ENCODE results near the gene NUBP2. TPM values are rescaled to one million over a fixed set of nuclear protein-coding genes. Genes with fewer than 3 reads are reported as not detected.

Gene NUBP2
- total RNA-seq, 1 experiment from 2014 or later: 65.3 TPM

GRCh38 chr16:1788095-1788707, 5.4 kb downstream of the NUBP2 start:
- DNase-seq: no peak
- Histone ChIP-seq H3K27me3 (replicated peaks; ENCODE audit: control insufficient read depth, insufficient read depth, low read length) (no peaks in the 10 kb centered on the region), H3K4me1 (no peaks in the 10 kb centered on the region), H3K36me3 (ENCODE audit: control insufficient read depth, insufficient read depth, low read length) (peaks cover 2% of the 10 kb centered on the region; the same call in 1 of the 2 replicates), H3K9me3 (no peaks in the 10 kb centered on the region), H3K4me3 (ENCODE audit: low read depth, low read length) (no peak overlapping the region)
- POLR2A ChIA-PET: no interaction called here
- Mint-ChIP-seq H3K9me3 (ENCODE audit: unreplicated experiment) (no peaks in the 10 kb centered on the region), H3K36me3 (ENCODE audit: insufficient read depth, unreplicated experiment) (peaks cover 25% of the 10 kb centered on the region), H3K4me3 (ENCODE audit: unreplicated experiment) (no peak overlapping the region), H3K4me1 (ENCODE audit: low read depth, unreplicated experiment) (no peaks in the 10 kb centered on the region), H3K27ac (ENCODE audit: unreplicated experiment) (no peak overlapping the region), H3K27me3 (ENCODE audit: insufficient read depth, unreplicated experiment) (no peaks in the 10 kb centered on the region)
- BruUV-seq (replicated peaks): no TSS peak
- TF ChIP-seq, protein P1, sequence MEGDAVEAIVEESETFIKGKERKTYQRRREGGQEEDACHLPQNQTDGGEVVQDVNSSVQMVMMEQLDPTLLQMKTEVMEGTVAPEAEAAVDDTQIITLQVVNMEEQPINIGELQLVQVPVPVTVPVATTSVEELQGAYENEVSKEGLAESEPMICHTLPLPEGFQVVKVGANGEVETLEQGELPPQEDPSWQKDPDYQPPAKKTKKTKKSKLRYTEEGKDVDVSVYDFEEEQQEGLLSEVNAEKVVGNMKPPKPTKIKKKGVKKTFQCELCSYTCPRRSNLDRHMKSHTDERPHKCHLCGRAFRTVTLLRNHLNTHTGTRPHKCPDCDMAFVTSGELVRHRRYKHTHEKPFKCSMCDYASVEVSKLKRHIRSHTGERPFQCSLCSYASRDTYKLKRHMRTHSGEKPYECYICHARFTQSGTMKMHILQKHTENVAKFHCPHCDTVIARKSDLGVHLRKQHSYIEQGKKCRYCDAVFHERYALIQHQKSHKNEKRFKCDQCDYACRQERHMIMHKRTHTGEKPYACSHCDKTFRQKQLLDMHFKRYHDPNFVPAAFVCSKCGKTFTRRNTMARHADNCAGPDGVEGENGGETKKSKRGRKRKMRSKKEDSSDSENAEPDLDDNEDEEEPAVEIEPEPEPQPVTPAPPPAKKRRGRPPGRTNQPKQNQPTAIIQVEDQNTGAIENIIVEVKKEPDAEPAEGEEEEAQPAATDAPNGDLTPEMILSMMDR (IDR thresholded peaks at IDR 0.05; ENCODE audit: insufficient read depth in 1 of 2, low read depth in 1 of 2, low read length in 1 of 2, severe bottlenecking in 1 of 2, unreplicated experiment in 1 of 2): no peak
- CTCF ChIA-PET: no interaction called here
- intact Hi-C loops (cut with micrococcal nuclease; ENCODE audit: unreplicated experiment): no loop called here

DNA sequence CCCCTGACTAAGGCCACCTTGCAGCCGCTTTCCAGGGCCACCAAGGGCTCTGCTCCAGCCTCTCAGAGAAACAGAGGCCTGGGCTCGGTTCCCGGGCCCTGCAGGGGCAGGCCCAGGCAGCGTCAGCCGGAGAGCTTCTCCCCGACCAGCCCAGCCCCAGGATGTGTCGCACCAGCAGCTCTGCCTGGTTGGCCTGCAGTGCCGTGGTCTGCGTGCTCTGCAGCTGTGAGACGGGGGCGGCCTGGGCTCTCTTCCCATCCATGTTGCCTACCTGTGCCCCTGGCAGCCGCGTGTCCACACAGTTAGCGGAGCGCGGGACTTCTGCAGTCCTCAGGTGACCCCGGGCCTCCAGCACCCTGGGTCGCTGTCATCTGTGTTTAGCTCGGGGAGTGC, 5.9 kb downstream of the NUBP2 start:
- Histone ChIP-seq H3K27me3 (replicated peaks; ENCODE audit: control insufficient read depth, insufficient read depth, low read length) (no peaks in the 10 kb centered on the region), H3K4me3 (ENCODE audit: low read depth, low read length) (no peak overlapping the region), H3K9me3 (no peaks in the 10 kb centered on the region), H3K4me1 (no peaks in the 10 kb centered on the region), H3K36me3 (ENCODE audit: control insufficient read depth, insufficient read depth, low read length) (peaks cover 2% of the 10 kb centered on the region; the same call in 1 of the 2 replicates)
- no peak for DNase-seq
- TF ChIP-seq, protein P1 (IDR thresholded peaks at IDR 0.05; ENCODE audit: insufficient read depth in 1 of 2, low read depth in 1 of 2, low read length in 1 of 2, severe bottlenecking in 1 of 2, unreplicated experiment in 1 of 2): no peak
- intact Hi-C loops (cut with micrococcal nuclease; ENCODE audit: unreplicated experiment): no loop called here
- Mint-ChIP-seq H3K4me1 (ENCODE audit: low read depth, unreplicated experiment) (no peaks in the 10 kb centered on the region), H3K9me3 (ENCODE audit: unreplicated experiment) (no peaks in the 10 kb centered on the region), H3K27me3 (ENCODE audit: insufficient read depth, unreplicated experiment) (no peaks in the 10 kb centered on the region), H3K36me3 (ENCODE audit: insufficient read depth, unreplicated experiment) (peaks cover 23% of the 10 kb centered on the region), H3K4me3 (ENCODE audit: unreplicated experiment) (no peak overlapping the region), H3K27ac (ENCODE audit: unreplicated experiment) (no peak overlapping the region)
- no TSS peak for BruUV-seq (replicated peaks)
- ChIA-PET POLR2A (interaction anchor here (0.6 kb wide), 1 partner anchor 111 kb away, joined by 3 read pairs; the partner anchor contains the start of gene JPT2), CTCF (no interaction called here)

DNA sequence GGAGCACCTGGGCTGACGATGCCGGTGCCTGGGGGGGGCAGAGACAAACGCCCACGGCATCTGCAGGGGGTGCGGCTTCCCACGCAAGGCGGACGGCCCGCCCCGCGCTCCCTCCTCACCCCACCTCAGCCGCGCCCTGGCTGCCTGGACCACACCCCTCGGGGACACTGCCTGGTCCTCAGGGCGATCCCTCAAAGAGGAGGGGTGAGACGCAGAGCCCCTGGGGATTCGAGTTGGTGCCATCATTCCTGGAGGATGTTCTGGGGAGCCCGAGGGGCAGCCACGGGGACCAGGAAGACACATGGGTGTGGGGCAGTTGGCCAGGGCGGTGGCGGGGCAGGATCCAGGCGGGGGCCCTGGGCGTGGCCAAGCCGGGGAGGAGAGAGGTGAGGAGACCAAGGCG, 6.9 kb downstream of the NUBP2 start:
- Histone ChIP-seq H3K36me3 (ENCODE audit: control insufficient read depth, insufficient read depth, low read length) (peaks cover 2% of the 10 kb centered on the region; the same call in 1 of the 2 replicates), H3K4me1 (no peaks in the 10 kb centered on the region), H3K27me3 (replicated peaks; ENCODE audit: control insufficient read depth, insufficient read depth, low read length) (no peaks in the 10 kb centered on the region), H3K4me3 (ENCODE audit: low read depth, low read length) (no peak overlapping the region), H3K9me3 (no peaks in the 10 kb centered on the region)
- intact Hi-C loops (cut with micrococcal nuclease; ENCODE audit: unreplicated experiment): no loop called here
- no peak for DNase-seq
- ChIA-PET POLR2A (no interaction called here), CTCF (no interaction called here)
- no peaks in the 10 kb centered on the region for H3K4me1 Mint-ChIP-seq (ENCODE audit: low read depth, unreplicated experiment)
- H3K27me3 Mint-ChIP-seq (ENCODE audit: insufficient read depth, unreplicated experiment): no peaks in the 10 kb centered on the region
- H3K4me3 Mint-ChIP-seq (ENCODE audit: unreplicated experiment): no peak overlapping the region
- no peaks in the 10 kb centered on the region for H3K9me3 Mint-ChIP-seq (ENCODE audit: unreplicated experiment)
- no peak overlapping the region for H3K27ac Mint-ChIP-seq (ENCODE audit: unreplicated experiment)
- H3K36me3 Mint-ChIP-seq (ENCODE audit: insufficient read depth, unreplicated experiment): peaks cover 23% of the 10 kb centered on the region
- BruUV-seq (replicated peaks): no TSS peak
- TF ChIP-seq, protein P1 (IDR thresholded peaks at IDR 0.05; ENCODE audit: insufficient read depth in 1 of 2, low read depth in 1 of 2, low read length in 1 of 2, severe bottlenecking in 1 of 2, unreplicated experiment in 1 of 2): no peak
